Dermis blood vessel endothelial cell (primary cell): Measurements from ENCODE around the gene MOB2. TPM values are rescaled to one million over a fixed set of nuclear protein-coding genes. Genes with fewer than 3 reads are reported as not detected.
A peak's percentile ranks its signal among the peaks of the same experiment; 100 is the strongest.
"Not testable (repeated sequence)": the region's sequence is repeated elsewhere in the genome, so short reads cannot be mapped to it uniquely, and the experiment has no call there.

Source experiments
- DNase-seq: peaks from one replicate; pipeline ENCODE4 v3.0.0; 2010
- total RNA-seq: library from RNA; depleted of rRNA; stranded (reverse); fragments of >200 nt; gene quantifications from 2 replicates; pipeline ENCODE4 v1.2.3, GENCODE V29; 2014

Gene MOB2
- total RNA-seq, 1 donor from 2014 or later: 47.0 TPM

DNA sequence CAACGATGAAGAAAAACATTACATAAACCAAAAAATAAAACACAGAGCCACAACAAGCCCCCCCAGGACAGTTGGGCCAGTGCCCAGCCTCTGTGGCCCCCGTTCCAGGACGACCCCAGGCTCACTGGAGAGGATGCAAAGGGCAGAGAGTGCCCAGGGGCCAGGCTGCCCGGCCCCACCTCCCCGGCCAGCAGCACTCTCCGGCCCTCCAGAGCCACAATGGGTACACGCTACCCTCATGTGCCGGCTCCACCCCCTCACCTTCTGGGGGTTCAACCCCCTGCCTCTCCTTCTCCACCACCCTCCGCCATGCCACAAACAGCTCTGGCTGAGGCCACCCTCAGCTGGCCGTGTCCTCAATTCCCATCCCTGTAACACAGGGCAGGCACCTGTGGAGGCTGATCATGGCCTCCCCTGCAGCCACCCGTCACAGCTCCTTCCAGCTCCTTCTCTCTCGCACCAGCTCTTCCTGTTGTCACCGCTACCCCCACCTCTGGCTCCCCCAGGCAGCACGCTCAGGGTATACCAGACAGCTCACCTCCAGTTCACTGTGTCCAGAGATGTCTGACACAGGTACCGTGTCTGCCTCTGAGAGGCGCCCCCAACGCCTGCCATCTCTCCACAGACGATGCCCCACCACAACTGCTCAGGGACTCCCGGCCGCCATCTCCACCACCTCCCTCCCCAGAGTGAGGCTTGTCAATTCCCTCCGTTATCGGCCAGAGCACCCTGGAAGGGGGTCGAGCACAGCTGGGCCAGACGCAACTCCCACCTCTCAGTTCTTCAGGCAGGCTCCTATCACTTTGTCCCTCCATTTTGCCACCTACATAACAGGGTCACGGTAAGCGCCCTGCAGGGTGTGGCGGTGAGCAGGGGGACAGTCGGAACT, 30.8 kb upstream of the MOB2 start:
- no peak for DNase-seq

DNA sequence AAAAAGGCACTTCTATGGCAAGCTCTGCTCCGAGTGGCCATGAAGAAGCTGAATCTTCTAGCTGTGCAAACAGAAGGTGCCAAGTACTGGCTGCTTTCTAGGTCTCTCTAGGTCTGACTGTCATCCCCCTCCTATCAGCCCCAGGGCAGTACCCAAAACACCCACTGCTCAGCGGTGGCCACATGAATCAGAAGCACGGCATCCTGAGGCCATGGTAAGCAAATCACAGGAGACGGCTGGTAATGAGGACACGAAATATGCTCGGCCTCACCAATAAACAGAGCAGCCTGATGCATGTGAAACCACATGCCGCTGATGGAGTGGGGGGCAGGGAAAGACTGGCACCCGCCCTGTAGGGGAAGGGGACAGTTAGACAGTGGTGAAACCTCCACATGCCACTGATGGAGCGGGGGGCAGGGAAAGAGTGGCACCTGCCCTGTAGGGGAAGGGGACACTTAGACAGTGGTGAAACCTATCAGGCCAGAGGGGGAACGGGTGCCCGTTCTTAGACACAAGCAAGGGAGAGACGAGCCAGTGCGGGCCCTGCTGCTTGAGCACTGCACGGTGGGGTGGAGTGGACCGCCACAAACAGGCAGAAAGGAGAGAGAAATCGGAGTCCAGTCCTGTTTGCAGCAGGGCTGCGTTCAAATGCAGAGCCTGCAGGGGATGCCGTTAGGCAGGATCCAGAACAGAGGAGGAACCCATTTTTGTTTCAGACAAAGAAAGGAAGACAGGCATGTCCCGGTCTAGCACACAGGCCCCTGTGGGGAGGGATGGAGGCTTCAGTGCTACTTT, 29.9 kb upstream of the MOB2 start:
- no peak for DNase-seq

DNA sequence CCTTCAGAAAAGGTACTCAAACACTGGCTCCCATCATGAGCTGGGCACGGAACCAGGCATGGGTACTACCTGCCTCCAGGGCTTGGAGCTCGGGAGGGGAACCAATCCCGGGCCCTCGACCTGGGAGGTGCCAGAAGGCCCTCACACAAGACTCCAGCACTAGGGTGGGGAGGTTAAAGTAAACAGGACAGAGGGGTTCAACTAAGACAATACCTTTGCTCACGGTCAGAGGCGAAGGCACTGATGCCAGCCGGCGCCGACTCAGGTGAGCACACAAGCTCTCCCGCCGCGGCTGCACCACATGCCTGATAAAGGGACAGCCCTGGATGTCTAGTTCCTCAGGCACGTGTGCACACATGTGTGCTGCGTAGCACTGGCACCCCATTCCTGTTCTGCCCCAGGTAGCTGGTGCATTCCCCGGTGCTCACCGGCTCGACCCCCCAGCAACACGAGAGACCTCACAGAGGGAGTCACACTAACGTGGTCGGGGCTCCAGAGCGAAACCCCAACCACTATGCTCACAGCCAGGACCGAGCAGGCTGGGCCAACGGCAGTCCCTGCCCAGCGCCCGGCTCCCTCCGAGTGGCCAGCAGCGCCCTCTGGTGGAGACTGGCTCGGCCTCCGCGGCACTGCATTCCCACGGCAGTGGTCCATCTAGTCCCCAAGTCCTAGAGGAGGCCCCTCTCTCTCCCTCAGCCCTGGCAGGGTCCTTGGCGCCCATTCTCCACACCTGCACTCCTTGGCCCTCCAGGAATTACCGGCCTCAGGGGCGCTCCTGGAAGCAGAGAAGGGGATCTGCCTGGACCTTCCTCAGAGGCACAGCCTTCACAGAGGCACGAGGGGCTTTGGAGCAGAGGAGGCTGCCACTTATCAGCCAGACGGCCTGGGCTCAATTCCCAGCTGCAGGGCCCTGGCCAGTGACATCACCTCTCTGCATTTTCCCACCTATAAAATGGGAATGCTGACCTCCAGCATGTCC, 28.8 kb upstream of the MOB2 start:
- DNase-seq: peak; percentile 82

DNA sequence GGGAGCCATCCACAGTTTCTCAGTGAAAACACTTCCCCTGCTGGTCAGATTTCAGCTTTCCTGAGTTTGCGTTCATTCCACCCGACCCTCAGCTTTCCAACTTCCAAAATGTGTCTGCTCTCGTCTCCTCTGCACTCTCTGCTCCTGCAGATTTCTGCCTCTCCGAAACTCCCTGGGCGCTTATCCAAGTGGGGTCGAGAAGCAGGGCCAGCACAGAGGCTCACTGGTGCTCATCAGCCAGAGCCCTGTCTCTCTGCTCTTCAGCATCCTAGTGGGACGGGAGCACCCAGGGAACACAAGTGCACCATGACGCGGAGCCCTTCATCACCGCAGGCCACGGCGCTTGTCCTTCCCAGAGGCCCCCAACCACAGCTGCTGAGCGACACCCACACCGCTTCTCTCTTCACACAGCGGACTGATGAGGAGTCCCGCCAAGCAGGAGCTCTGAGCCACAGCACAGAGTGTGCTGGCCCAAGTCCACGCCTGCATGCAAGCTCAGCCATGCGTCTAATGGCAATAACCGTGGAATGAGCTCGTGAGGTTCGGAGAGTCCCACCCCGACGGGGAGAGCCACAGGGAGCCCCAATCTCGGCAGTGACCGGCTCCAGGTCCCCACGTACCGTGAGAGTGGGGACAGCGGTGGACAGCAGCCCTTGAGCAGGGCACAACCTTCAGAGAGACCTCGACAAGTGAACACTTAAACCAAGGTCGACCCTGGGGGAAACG, 27.9 kb upstream of the MOB2 start:
- DNase-seq: no peak

DNA sequence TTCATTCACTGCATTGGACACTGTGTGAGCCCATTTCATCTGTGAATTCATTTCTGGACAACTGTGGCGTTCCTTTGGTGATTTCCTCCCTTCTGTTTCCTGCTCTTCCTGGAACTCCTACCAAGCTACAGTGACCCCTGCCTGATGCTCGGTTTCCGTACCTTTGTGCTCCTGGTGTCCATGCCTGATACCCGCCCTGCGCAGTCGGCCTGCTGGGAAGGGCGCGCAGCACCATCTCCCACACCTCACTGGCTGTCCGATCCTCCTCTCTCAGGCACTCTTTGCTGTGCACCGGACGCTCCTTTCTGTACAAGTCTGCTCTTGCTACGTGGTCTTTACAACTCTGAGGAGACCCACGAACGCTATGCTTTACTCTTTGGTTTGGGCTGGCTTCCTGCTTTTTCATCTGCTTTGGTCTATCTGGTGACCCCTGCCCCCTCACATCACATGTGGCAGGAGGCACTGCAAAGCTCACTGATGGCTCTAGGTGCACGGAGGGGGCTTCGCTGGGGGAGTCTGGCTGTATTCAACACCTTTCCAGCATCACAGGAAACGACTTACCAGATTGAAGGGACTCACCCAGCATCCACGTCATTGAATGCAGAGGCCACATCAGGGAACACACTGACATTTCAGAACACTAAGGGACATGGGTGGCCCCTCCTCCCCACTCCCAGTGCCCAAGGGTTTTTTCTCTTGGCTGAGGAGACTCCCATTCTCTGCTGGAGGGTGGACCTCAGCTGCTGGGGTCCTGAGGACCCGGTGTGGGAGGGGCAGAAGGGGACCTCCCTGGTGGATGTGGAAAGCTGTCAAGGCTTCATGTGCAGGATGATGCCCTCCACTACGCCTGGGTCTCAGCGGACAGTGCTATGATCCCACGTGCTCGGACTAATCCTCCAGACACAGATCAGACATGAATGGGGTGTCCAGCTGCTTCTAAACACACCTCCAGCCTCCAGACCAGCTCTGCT, 27.0 kb upstream of the MOB2 start:
- DNase-seq: peak; percentile 64

DNA sequence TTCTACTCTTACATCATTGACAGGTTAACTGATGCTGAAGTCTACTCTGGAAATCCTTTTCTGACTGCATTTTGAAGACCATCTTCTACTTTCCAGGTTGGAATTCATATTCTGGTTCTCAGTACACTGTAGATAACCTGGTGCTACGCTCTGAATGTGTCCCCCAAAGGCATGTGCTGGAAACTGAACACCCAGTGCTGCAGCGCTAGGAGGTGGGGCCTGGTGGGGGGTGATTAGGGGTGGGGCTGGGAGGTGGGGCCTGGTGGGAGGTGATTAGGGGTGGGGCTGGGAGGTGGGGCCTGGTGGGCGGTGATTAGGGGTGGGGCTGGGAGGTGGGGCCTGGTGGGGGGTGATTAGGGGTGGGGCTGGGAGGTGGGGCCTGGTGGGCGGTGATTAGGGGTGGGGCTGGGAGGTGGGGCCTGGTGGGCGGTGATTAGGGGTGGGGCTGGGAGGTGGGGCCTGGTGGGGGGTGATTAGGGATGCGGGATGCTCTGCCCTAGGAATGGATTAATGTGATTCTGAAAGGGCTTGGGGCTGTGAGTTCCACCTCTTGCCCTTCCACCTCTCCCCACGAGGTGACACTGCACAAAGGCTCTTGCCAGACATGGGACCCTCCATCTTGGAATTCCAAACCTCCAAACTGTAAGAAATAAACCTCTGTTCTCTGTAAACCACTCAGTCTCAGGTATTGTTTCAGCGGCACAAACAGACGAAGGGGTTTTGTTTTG, 26.1 kb upstream of the MOB2 start:
- not testable (repeated sequence) for DNase-seq

DNA sequence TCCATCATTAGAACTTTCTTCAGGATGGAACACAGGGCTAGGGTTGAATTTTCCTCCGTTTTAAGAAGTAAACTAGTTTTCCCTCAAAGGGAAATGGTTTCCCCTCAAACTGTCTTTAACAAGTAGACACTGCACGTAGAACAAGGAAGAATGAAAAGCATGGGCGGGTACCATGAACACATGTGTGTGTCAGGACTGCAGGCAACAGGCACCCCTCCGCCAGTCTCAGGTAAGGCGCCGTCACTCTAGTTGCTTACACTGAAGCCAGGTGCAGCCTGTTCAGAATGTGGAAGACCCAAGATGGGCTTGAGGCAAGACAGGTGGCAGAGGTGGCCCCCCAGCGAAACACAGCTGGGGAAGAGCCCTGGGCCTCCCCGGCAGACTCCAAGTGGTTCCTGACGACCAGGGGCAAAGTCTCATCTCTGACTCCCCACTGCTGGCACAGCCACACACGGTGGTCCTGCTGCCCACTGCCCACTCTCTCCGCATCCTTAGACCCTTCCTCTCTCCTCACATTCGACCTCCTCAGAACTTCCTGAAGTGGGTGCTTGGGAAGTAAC, 25.4 kb upstream of the MOB2 start:
- DNase-seq: no peak

DNA sequence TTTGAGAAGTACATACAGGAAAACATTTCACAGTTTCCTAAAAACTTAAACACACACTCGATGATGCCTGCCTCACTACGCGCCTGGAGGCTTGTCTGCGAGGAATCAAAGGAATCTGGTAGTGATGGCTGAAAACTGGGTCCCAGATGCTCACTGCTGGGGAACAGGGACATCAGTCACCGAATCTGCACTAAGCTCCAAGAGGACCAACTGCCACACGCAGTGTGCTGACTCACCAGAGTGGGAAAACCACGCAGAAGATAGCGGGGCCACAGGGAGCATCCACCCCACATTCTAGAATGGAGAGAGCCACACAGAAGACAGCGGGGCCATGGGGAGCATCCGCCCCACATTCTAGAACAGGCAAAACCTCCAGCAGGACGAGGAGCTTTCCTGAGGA, 24.3 kb upstream of the MOB2 start:
- no peak for DNase-seq

DNA sequence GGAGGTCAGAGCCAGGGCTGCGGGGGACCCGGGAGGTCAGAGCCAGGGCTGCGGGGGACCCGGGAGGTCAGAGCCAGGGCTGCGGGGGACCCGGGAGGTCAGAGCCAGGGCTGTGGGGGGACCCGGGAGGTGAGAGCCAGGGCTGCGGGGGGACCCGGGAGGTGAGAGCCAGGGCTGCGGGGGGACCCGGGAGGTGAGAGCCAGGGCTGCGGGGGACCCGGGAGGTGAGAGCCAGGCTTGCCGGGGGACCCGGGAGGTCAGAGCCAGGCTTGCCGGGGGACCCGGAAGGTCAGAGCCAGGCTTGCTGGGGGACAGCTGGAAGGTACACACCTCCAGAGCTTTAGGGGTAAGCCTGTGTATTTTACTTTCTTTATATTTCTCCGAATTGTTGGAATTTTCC, 23.8 kb upstream of the MOB2 start:
- DNase-seq: not testable (repeated sequence)

DNA sequence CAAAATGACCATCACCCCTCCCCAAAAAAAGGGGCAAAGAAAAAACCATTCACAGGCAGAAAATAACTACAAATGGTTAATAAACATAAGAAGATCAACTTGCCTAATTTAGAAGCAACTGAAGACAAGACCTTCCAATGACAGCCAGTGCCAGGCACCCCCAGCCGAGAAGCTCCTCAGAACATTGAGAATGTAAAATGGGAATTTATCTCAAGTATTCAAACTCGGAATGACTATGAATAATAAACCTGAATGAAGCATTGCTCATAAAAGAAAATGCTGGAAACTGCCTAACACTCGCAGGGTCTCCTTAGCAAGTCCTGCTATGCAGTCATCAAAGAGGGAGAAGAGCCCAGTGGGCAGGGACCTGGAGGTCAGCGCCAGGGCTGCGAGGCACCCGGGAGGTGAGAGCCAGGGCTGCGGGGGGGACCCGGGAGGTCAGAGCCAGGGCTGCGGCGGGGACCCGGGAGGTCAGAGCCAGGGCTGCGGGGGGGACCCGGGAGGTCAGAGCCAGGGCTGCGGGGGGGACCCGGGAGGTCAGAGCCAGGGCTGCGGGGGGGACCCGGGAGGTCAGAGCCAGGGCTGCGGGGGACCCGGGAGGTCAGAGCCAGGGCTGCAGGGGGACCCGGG, 23.2 kb upstream of the MOB2 start:
- no peak for DNase-seq

DNA sequence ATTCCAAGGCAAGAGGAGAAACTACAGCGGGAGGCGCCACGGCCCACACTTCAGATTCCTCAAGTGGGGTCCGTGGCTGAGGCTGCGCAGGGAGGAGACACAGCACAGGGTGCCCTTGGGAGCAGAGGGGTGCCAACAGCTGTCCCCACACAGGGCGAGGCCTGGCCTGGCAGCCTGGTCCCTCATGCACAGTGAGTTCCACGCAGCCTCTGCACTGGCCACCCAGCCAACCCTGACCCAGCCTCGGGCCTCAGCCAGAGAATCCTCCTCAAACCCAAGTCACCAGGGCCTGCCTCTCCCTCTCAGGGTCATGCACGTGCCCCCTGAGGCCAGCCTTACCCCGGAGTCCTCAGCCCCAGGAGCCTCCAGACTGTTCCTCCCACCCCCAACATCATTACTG, 22.4 kb upstream of the MOB2 start:
- no peak for DNase-seq

DNA sequence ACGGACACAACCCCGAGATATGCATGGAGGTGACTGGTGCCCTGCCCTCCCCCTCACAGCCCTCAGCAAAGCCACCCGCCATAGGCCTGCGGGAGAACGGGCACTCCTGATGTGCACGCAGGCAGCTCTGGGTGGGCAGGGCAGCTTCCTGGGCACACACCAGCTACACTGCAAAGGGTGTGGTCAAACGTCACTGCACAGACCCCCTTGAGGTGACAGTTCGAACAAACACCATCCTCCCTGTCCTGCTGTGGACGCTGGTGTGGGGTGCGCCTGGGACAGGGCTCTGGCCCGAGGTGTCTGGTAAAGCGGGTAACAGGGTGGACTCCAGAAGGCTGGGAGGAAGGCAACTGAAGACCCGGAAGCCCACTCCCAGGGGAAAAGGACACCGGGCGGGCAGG, 21.9 kb upstream of the MOB2 start:
- no peak for DNase-seq

DNA sequence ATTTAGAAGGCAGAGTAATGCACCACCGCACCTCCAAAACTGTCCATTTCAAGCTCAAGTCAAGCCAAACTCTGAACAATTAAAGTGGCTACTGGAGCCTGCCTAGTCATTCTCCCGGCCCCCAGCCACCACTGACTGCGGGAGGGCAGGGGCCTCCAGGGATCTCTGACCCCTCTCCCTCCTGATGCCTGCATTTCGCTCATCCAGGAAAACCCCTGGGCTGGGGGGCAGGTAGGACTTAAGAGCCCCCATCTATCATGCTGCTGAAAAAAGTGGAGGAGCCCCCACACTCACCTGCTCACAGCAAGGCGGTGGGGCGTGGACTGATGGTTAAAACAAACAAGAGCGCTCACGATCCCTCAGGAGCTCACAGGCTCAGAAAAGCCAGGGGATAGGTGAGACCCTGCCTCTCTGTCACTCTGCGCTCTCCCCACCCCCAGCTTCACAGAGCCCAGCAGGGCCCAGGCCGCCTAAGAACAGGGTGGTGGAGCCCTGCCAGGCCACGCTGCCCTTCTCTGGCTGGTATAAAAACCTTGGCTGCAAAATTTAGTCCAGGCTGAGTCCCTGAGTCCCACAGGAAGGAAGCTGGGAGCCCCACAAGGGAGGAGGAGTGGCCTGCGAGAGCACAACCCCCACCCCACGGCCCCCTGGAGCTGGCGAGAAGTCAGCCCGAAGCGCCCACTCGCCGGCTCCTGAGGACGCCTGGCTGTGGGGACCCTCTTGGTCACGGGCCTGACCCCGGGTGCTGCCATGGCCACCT, 21.0 kb upstream of the MOB2 start:
- no peak for DNase-seq

DNA sequence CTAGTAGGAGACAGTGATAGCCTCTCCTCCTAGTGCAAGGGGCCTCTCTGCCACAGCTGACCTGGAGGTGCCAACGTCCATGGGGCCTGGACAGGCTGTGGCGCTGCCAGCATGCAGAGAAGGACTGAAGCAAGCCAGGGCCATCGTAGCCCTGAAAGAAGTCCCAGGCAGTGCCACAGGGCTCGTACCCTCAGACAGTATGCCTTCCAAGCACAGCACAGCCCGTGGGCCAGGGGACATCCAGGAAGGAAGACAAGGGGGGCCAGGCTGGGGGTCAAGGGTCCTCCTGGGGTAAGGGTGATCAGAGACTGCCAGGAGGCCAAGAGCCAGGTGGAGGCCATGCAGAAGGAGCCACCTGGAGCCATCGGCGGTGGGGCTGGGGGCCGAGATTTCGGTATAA, 20.4 kb upstream of the MOB2 start:
- DNase-seq: no peak

DNA sequence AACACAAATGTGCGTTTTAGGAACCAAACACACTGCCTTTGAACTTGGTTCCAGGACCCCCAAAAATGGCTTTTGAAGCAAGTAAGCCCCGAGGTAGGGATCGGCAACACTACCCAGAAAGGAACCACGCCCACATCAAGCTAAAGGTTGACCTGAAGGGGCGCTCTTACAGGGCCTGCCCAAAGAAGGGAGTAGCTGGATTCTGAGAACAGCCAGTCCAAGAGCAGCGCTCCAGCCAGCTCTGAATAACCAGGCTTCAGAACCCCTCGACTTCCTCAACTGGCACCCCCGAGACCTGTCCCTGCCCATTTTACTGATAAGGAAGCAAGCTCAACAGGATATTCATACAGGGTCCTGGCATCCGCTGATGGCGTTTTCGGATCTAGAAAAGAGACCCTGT, 18.9 kb upstream of the MOB2 start:
- no peak for DNase-seq

DNA sequence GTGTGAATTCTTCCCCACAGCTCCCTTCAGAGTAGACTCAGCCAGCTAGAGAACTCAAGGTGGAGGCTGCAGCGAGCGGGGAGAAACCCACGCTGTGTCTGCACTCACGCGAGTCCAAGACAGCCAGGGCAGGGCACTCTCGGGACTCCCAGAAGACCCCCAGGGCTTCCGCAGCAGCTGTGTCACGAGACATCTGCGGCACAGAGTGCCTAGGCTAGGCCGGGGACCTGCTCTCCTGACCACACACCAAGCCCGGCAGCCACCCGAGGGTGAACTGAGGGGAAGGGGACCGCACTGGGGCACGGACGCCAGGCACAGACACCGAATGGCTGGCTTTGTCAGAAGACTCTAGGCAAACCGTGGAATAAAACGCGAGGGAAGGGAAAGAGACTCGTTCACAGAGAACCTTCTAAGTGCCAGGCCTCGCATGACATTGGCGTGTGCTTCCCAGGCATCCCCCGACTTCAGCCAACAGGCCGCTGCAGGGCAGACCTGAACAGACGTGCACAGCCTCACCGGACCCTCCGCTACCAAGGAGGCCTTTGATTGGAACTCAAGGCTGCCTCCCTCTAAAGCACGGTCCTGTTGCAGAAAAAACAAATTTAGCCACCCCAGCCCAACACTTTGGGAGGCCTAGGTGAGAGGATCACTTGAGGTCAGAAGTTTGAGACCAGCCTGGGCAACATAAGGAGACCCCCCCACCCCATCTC, 18.2 kb upstream of the MOB2 start:
- no peak for DNase-seq

DNA sequence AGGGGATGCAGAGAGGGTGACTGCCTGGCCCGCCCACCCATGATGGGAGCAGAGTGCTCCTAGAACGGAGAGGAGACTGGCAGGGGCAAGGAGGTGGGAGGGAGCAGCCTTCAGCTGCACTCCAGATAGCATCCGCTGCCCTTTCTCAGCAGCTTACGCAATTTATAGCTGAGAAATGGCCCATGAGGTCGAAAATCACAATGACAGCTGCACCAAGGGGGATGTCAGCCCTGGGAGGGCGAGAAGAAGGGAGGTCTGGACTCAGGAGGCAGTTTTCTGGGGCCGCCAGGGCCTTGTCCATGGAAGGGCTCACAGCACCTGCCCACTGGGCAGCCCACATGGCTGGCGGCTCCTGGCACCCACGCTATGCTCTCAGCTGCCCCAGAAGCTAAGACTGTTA, 17.6 kb upstream of the MOB2 start:
- DNase-seq: no peak

DNA sequence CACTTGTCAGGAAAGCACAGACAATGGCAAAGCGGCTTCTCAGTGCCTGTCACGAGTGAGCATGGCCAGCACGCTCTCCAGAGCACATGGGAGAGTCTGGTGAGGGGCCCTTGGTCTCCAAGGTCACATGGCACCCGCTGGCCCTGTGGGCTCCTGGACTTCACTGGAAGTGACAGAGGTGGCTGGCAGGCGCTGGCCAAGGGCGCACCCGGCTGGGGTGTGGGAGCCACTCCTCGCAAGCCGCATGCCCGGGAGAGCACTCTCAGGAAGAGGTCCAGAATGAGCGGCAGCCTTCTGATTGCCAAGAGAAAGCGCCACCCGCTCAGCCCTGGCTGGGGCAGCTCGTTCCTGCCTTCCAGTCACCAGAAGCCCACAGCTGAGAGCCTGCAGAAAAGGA, 17.1 kb upstream of the MOB2 start:
- DNase-seq: no peak
